Measurements from ENCODE around the gene CZIB.

GRCh38 chr1:53214376-53214940 lies 6.0 kb downstream of the CZIB start:
- TF ChIP-seq CTCF (IDR thresholded peaks at IDR 0.05), result no peak
- no peak for TF ChIP-seq POLR2A (IDR thresholded peaks at IDR 0.05)
- TF ChIP-seq EP300 (IDR thresholded peaks at IDR 0.05; ENCODE audit: low read depth), result no peak
- TF ChIP-seq POLR2AphosphoS5 (IDR thresholded peaks at IDR 0.05), result no peak

Data from transverse colon (tissue), 4 donors.